HEK293 (cell line): ENCODE measurements around the gene SERPINA12.

Source experiments
- CTCF ChIA-PET: fragments of 350-600 bp; formaldehyde crosslinking; extraction: SDS; loops from one replicate; lab custom pipeline; 2021; ENCODE audit warnings: antibody characterized with exemption; lab: Yijun Ruan, JAX
- POLR2A ChIA-PET: fragments of 300-600 bp; formaldehyde crosslinking; extraction: SDS; loops from one replicate; lab custom pipeline; 2020; ENCODE audit warnings: antibody characterized with exemption, inconsistent platforms; lab: Yijun Ruan, JAX
- H3K27ac ChIP-seq: fragments of 200-500 bp; sonication (Bioruptor generic); 2 replicates; pipeline ENCODE4 v1.5.1; 2014; ENCODE audit warnings: low read depth, low read length, control low read depth, inconsistent platforms; ENCODE audit errors: extremely low read depth
- H3K36me3 ChIP-seq, 2 experiments: fragments of 200-500 bp in 1 of 2; sonication (Bioruptor generic) in 1 of 2; 1 replicate in 1 of 2; 2 replicates in 1 of 2; pipeline ENCODE4 v1.5.1; 2014 to 2017; ENCODE audit warnings: inconsistent platforms in 2 of 2, low read length in 2 of 2; ENCODE audit not compliant: control insufficient read depth in 2 of 2, insufficient read depth in 1 of 2
- H3K4me1 ChIP-seq: fragments of 200-500 bp; sonication (Bioruptor generic); 2 replicates; pipeline ENCODE4 v1.5.1; 2014; ENCODE audit warnings: mild to moderate bottlenecking, low read length, inconsistent platforms; ENCODE audit not compliant: control insufficient read depth, insufficient read depth
- H3K4me3 ChIP-seq: 2 replicates; pipeline ENCODE4 v1.5.1; 2011; ENCODE audit warnings: low read depth, mild to moderate bottlenecking, control low read depth, low read length, moderate library complexity
- H3K9me3 ChIP-seq: fragments of 200-500 bp; sonication (Bioruptor generic); 2 replicates; pipeline ENCODE4 v1.5.1; 2014; ENCODE audit warnings: low read depth, low read length, inconsistent platforms; ENCODE audit not compliant: control insufficient read depth, insufficient read depth
- BCL11A ChIP-seq: fragments of 450-650 bp; formaldehyde crosslinking; IDR thresholded peaks from 2 replicates; pipeline ENCODE4 v1.5.1; 2016; ENCODE audit warnings: low read depth, missing biosample characterization, missing genetic modification characterization
- MZF1 ChIP-seq: fragments of 450-650 bp; formaldehyde crosslinking; IDR thresholded peaks from 2 replicates; pipeline ENCODE4 v1.5.1; 2017; ENCODE audit warnings: missing biosample characterization, missing genetic modification characterization, borderline replicate concordance
- SETDB1 ChIP-seq: IDR thresholded peaks from one replicate; pipeline ENCODE4 v1.6.1; 2017; ENCODE audit warnings: mild to moderate bottlenecking, low read length, moderate library complexity, mixed read lengths; ENCODE audit not compliant: insufficient read length
- YY1 ChIP-seq: fragments of 450-650 bp; formaldehyde crosslinking; IDR thresholded peaks from 2 replicates; pipeline ENCODE4 v1.5.1; 2018; ENCODE audit warnings: missing biosample characterization, missing genetic modification characterization
- ZNF121 ChIP-seq: fragments of 450-650 bp; formaldehyde crosslinking; IDR thresholded peaks from 2 replicates; pipeline ENCODE4 v1.5.1; 2016; ENCODE audit warnings: missing biosample characterization, missing genetic modification characterization
- ZNF324 ChIP-seq: fragments of 450-650 bp; formaldehyde crosslinking; IDR thresholded peaks from 2 replicates; pipeline ENCODE4 v1.5.1; 2016; ENCODE audit warnings: missing biosample characterization, missing genetic modification characterization
- ZNF341 ChIP-seq: fragments of 450-650 bp; formaldehyde crosslinking; IDR thresholded peaks from 2 replicates; pipeline ENCODE4; 2016; ENCODE audit warnings: low read depth, missing biosample characterization, missing genetic modification characterization
- ZNF354C ChIP-seq: fragments of 450-650 bp; formaldehyde crosslinking; IDR thresholded peaks from 2 replicates; pipeline ENCODE4 v1.5.1; 2016; ENCODE audit warnings: missing biosample characterization, missing genetic modification characterization, low read depth, borderline replicate concordance
- ZNF501 ChIP-seq: fragments of 450-650 bp; formaldehyde crosslinking; IDR thresholded peaks from 2 replicates; pipeline ENCODE4 v1.5.1; 2016; ENCODE audit warnings: missing biosample characterization, missing genetic modification characterization
- ZNF596 ChIP-seq: fragments of 450-650 bp; IDR thresholded peaks from 2 replicates; pipeline ENCODE4 v1.5.0; 2018; ENCODE audit warnings: missing biosample characterization, mild to moderate bottlenecking, missing genetic modification characterization, moderate library complexity
- ZNF621 ChIP-seq: fragments of 450-650 bp; formaldehyde crosslinking; IDR thresholded peaks from 2 replicates; pipeline ENCODE4 v1.5.1; 2017; ENCODE audit warnings: missing biosample characterization, missing genetic modification characterization
- ZNF624 ChIP-seq: fragments of 450-650 bp; formaldehyde crosslinking; IDR thresholded peaks from 2 replicates; pipeline ENCODE4 v1.5.1; 2017; ENCODE audit warnings: missing biosample characterization, missing genetic modification characterization
- ZNF677 ChIP-seq: fragments of 450-650 bp; IDR thresholded peaks from 2 replicates; pipeline ENCODE4 v1.5.0; 2018; ENCODE audit warnings: missing biosample characterization, mild to moderate bottlenecking, missing genetic modification characterization, moderate library complexity
- ZNF747 ChIP-seq: fragments of 450-650 bp; formaldehyde crosslinking; IDR thresholded peaks from 2 replicates; pipeline ENCODE4 v1.5.1; 2016; ENCODE audit warnings: missing biosample characterization, missing genetic modification characterization
- ZNF76 ChIP-seq: fragments of 450-650 bp; formaldehyde crosslinking; IDR thresholded peaks from 2 replicates; pipeline ENCODE4; 2016; ENCODE audit warnings: low read depth, missing biosample characterization, missing genetic modification characterization, borderline replicate concordance
- ZNF843 ChIP-seq: fragments of 450-650 bp; formaldehyde crosslinking; IDR thresholded peaks from 2 replicates; pipeline ENCODE4 v1.5.1; 2016; ENCODE audit warnings: missing biosample characterization, missing genetic modification characterization
- ZSCAN16 ChIP-seq: fragments of 450-650 bp; formaldehyde crosslinking; IDR thresholded peaks from 2 replicates; pipeline ENCODE4 v1.5.1; 2016; ENCODE audit warnings: missing biosample characterization, missing genetic modification characterization
- ZSCAN30 ChIP-seq: fragments of 450-650 bp; IDR thresholded peaks from 2 replicates; pipeline ENCODE4 v1.5.1; 2018; ENCODE audit warnings: missing biosample characterization, mild to moderate bottlenecking, missing genetic modification characterization, moderate library complexity
- ZXDB ChIP-seq: fragments of 450-650 bp; formaldehyde crosslinking; IDR thresholded peaks from 2 replicates; pipeline ENCODE4 v1.5.1; 2016; ENCODE audit warnings: missing biosample characterization, missing genetic modification characterization
- TF ChIP-seq, protein P1 (sequence below): fragments of 450-650 bp; formaldehyde crosslinking; IDR thresholded peaks from 2 replicates; pipeline ENCODE4 v1.5.1; 2016; ENCODE audit warnings: missing biosample characterization, missing genetic modification characterization
- TF ChIP-seq, protein P2 (sequence below): fragments of 450-650 bp; formaldehyde crosslinking; IDR thresholded peaks from 2 replicates; pipeline ENCODE4; 2016; ENCODE audit warnings: missing biosample characterization, missing genetic modification characterization
- TF ChIP-seq, protein P3 (sequence below): fragments of 450-650 bp; formaldehyde crosslinking; IDR thresholded peaks from 2 replicates; pipeline ENCODE4 v1.5.1; 2017; ENCODE audit warnings: missing biosample characterization, missing genetic modification characterization
- TF ChIP-seq, protein P4 (sequence below): fragments of 450-650 bp; formaldehyde crosslinking; IDR thresholded peaks from 2 replicates; pipeline ENCODE4 v1.5.1; 2016; ENCODE audit warnings: missing biosample characterization, missing genetic modification characterization
- TF ChIP-seq, protein P5 (sequence below): sonication (generic); formaldehyde crosslinking; IDR thresholded peaks from 2 replicates; pipeline ENCODE4 v1.8.1; 2022; ENCODE audit warnings: mild to moderate bottlenecking, moderate library complexity, missing genetic modification reagents

Gene SERPINA12

DNA sequence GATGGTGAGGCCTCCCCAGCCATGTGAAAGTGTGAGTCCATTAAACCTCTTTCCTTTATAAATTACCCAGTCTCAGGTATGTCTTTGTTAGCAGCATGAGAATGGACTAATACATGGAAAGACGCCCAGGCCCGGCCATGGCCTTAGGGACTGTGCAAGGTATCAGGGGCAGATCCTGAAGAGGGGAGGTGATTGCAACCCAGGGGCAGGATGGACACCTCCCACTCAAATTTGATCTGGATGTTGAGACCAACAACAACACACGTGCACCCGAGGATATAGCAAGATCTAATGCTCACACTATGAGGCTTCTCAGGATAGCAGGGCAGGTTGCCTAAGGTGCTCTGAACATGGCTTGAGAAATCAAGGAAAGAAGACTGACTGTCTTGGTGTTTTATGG, 38.5 kb upstream of the SERPINA12 start:
- POLR2A ChIA-PET, result no interaction called here
- TF ChIP-seq ZNF121 (tag by site-specific recombination), result no peak
- no peak for TF ChIP-seq SETDB1
- TF ChIP-seq, protein P1, sequence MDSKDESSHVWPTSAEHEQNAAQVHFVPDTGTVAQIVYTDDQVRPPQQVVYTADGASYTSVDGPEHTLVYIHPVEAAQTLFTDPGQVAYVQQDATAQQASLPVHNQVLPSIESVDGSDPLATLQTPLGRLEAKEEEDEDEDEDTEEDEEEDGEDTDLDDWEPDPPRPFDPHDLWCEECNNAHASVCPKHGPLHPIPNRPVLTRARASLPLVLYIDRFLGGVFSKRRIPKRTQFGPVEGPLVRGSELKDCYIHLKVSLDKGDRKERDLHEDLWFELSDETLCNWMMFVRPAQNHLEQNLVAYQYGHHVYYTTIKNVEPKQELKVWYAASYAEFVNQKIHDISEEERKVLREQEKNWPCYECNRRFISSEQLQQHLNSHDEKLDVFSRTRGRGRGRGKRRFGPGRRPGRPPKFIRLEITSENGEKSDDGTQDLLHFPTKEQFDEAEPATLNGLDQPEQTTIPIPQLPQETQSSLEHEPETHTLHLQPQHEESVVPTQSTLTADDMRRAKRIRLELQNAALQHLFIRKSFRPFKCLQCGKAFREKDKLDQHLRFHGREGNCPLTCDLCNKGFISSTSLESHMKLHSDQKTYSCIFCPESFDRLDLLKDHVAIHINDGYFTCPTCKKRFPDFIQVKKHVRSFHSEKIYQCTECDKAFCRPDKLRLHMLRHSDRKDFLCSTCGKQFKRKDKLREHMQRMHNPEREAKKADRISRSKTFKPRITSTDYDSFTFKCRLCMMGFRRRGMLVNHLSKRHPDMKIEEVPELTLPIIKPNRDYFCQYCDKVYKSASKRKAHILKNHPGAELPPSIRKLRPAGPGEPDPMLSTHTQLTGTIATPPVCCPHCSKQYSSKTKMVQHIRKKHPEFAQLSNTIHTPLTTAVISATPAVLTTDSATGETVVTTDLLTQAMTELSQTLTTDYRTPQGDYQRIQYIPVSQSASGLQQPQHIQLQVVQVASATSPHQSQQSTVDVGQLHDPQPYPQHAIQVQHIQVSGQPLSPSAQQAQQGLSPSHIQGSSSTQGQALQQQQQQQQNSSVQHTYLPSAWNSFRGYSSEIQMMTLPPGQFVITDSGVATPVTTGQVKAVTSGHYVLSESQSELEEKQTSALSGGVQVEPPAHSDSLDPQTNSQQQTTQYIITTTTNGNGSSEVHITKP, result no peak
- no peak for TF ChIP-seq ZSCAN16 (tag by site-specific recombination)
- TF ChIP-seq, protein P2, sequence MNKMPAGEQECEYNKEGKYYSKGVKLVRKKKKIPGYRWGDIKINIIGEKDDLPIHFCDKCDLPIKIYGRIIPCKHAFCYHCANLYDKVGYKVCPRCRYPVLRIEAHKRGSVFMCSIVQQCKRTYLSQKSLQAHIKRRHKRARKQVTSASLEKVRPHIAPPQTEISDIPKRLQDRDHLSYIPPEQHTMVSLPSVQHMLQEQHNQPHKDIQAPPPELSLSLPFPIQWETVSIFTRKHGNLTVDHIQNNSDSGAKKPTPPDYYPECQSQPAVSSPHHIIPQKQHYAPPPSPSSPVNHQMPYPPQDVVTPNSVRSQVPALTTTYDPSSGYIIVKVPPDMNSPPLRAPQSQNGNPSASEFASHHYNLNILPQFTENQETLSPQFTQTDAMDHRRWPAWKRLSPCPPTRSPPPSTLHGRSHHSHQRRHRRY (tag by site-specific recombination), result no peak
- no peak for TF ChIP-seq MZF1 (tag by site-specific recombination)
- no peak for TF ChIP-seq ZNF596
- no peak for TF ChIP-seq ZNF624 (tag by site-specific recombination)
- TF ChIP-seq ZXDB, result no peak
- TF ChIP-seq ZNF501 (tag by site-specific recombination), result no peak
- no peak for TF ChIP-seq ZNF324
- TF ChIP-seq, protein P3, sequence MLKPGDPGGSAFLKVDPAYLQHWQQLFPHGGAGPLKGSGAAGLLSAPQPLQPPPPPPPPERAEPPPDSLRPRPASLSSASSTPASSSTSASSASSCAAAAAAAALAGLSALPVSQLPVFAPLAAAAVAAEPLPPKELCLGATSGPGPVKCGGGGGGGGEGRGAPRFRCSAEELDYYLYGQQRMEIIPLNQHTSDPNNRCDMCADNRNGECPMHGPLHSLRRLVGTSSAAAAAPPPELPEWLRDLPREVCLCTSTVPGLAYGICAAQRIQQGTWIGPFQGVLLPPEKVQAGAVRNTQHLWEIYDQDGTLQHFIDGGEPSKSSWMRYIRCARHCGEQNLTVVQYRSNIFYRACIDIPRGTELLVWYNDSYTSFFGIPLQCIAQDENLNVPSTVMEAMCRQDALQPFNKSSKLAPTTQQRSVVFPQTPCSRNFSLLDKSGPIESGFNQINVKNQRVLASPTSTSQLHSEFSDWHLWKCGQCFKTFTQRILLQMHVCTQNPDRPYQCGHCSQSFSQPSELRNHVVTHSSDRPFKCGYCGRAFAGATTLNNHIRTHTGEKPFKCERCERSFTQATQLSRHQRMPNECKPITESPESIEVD (tag by site-specific recombination), result no peak
- no peak for TF ChIP-seq ZNF747 (tag by site-specific recombination)
- no peak for TF ChIP-seq ZNF677
- TF ChIP-seq, protein P4, sequence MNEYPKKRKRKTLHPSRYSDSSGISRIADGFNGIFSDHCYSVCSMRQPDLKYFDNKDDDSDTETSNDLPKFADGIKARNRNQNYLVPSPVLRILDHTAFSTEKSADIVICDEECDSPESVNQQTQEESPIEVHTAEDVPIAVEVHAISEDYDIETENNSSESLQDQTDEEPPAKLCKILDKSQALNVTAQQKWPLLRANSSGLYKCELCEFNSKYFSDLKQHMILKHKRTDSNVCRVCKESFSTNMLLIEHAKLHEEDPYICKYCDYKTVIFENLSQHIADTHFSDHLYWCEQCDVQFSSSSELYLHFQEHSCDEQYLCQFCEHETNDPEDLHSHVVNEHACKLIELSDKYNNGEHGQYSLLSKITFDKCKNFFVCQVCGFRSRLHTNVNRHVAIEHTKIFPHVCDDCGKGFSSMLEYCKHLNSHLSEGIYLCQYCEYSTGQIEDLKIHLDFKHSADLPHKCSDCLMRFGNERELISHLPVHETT (tag by site-specific recombination), result no peak
- no peak for TF ChIP-seq ZNF621 (tag by site-specific recombination)
- H3K27ac ChIP-seq, result no peak overlapping the region

DNA sequence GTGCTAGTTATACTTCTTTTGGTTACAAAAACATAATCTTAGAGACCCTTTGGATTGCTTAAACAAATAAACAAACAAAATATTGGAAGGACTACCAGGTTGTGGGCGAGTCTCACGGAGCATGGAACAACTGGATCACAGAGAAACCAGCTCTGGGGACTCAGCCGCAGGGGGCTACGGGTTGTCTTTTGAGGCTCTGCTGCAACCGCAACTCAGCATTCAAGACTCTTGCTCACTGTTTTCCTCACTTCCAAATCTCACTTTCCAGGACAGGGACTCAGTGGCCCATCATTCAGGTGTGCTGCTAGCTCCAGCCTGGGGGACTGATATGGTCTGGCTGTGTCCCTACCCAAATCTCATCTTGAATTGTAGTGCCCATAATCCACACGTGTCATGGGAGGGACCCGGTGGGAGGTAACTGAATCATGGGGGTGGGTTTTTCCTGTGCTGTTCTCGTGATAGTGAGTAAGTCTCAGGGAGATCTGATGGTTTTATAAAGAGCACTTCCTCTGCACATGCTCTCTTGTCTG, 37.9 kb upstream of the SERPINA12 start:
- H3K9me3 ChIP-seq, result no peaks in the 10 kb centered on the region
- H3K4me1 ChIP-seq, result no peaks in the 10 kb centered on the region
- ChIA-PET CTCF (interaction anchor here (0.7 to 0.8 kb wide), 3 partner anchors 9 to 113 kb away, joined by 3 read pairs; no protein-coding TSS in a partner anchor), POLR2A (no interaction called here)
- H3K27ac ChIP-seq, result no peak overlapping the region
- H3K4me3 ChIP-seq, result no peak overlapping the region
- no peaks in the 10 kb centered on the region for H3K36me3 ChIP-seq
- TF ChIP-seq BCL11A (tag by site-specific recombination) (no peak), ZNF354C (tag by site-specific recombination) (no peak), ZNF76 (tag by site-specific recombination) (no peak), ZSCAN30 (tag by site-specific recombination) (no peak), ZNF341 (tag by site-specific recombination) (no peak), ZNF843 (tag by site-specific recombination) (no peak), YY1 (tag by site-specific recombination) (no peak)
- TF ChIP-seq, protein P5, sequence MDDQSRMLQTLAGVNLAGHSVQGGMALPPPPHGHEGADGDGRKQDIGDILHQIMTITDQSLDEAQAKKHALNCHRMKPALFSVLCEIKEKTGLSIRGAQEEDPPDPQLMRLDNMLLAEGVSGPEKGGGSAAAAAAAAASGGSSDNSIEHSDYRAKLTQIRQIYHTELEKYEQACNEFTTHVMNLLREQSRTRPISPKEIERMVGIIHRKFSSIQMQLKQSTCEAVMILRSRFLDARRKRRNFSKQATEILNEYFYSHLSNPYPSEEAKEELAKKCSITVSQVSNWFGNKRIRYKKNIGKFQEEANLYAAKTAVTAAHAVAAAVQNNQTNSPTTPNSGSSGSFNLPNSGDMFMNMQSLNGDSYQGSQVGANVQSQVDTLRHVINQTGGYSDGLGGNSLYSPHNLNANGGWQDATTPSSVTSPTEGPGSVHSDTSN, result no peak

More for the DNA sequence above, 38.5 kb upstream of the SERPINA12 start:
- Histone ChIP-seq H3K36me3 (no peaks in the 10 kb centered on the region), H3K4me3 (no peak overlapping the region), H3K4me1 (no peaks in the 10 kb centered on the region), H3K9me3 (no peaks in the 10 kb centered on the region)
- CTCF ChIA-PET, result interaction anchor here (0.7 to 2.1 kb wide), 5 partner anchors 15 to 114 kb away, joined by 3 to 30 read pairs (median 3); no protein-coding TSS in a partner anchor
